ENCODE results near the gene LRAT.
"Not testable (repeated sequence)": the region's sequence is repeated elsewhere in the genome, so short reads cannot be mapped to it uniquely, and the experiment has no call there.

The LRAT gene

DNA sequence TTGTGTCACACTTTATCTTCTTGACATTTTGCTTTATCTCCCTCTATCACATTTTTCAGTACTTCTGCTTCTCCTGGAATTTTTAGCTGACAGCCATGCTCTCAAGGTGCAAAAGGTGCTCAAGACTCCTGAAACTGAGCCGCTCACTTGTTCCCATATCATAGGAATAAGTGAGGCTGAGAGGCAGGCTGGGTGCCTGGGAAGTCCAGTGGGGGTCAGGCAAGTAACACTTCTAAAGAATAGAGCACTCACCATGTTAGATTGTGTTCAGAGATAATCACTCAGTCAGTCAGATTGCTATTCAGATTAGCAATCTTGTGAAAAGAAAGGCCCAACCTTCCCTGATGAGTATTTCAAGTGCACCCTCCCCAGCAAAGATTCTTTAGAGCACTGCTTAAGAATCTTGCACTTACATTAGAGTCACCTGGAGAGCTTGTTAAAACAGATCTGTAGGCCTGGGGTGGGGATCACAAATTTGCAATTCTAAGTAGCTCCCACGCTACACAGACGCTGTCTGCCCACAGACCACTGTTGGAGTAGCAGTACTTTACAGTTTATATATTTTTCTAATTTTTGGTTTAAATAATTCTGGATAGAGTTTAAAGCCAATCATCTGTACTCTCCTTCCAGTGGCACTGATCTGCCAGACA, 23.1 kb upstream of the LRAT start:
- TF ChIP-seq, protein P1, sequence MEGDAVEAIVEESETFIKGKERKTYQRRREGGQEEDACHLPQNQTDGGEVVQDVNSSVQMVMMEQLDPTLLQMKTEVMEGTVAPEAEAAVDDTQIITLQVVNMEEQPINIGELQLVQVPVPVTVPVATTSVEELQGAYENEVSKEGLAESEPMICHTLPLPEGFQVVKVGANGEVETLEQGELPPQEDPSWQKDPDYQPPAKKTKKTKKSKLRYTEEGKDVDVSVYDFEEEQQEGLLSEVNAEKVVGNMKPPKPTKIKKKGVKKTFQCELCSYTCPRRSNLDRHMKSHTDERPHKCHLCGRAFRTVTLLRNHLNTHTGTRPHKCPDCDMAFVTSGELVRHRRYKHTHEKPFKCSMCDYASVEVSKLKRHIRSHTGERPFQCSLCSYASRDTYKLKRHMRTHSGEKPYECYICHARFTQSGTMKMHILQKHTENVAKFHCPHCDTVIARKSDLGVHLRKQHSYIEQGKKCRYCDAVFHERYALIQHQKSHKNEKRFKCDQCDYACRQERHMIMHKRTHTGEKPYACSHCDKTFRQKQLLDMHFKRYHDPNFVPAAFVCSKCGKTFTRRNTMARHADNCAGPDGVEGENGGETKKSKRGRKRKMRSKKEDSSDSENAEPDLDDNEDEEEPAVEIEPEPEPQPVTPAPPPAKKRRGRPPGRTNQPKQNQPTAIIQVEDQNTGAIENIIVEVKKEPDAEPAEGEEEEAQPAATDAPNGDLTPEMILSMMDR (conservative IDR thresholded peaks at IDR 0.05; ENCODE audit: low read depth, low read length): no peak
- no peak overlapping the region for H3K4me3 ChIP-seq (ENCODE audit: low read length)
- no peak for DNase-seq (ENCODE audit: low read depth)

DNA sequence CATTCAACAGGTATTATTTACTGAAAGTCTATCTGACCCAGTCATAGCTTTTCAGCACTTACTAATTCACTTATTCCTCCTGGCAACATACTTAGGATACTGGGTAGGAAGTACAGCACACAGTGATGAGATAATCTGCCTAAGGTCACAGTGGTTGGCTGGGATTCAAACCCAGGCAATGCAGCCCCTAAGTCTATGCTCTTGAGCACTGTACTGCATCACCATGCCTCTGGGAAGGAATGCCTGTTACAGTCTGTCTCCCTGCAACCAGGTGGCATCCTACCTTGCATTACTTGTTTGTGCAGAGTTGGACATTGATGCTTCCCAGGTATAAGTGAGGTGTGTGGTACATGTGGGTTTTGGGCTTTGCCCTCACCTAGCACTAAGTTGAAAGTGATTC, 21.5 kb upstream of the LRAT start:
- TF ChIP-seq, protein P1 (conservative IDR thresholded peaks at IDR 0.05; ENCODE audit: low read depth, low read length): no peak
- no peak for DNase-seq (ENCODE audit: low read depth)
- H3K4me3 ChIP-seq (ENCODE audit: low read length): no peak overlapping the region

DNA sequence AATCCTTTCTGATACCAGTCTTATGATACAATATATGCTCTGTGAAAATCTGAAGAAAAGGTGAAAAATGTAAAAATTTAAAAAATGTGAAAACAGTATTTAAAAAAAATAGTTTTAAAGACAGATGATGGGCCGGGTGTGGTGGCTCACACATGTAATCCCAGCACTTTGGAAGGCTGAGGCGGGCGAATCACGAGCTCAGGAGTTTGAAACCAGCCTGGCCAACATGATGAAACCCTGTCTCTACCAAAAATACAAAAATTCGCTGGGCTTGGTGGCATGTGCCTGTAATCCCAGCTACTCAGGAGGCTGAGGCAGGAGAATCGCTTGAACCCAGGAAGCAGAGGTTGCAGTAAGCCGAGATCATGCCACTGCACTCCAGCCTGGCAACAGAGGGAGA, 20.2 kb upstream of the LRAT start:
- DNase-seq (ENCODE audit: low read depth); H3K4me3 ChIP-seq (ENCODE audit: low read length): not testable (repeated sequence)

DNA sequence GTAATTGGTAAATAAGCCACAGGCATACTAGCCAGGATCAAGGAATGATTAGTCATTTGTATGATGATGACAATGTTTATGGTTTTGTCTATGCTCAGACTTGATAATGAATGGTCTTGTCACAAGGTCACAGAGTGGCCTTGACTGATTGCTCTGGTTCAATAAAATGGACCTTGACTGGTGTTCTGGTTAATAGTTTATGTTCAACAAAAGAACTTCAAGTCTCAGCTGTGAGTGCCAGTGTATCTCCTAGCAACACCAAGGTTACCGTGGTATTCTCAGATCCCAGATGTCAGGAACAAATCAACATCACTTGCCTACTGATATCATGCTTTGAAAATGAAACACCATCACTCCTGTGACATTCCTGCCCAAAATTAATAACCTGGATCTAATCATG, 16.3 kb upstream of the LRAT start:
- DNase-seq (ENCODE audit: low read depth): no peak
- TF ChIP-seq, protein P1 (conservative IDR thresholded peaks at IDR 0.05; ENCODE audit: low read depth, low read length): no peak
- no peak overlapping the region for H3K4me3 ChIP-seq (ENCODE audit: low read length)

DNA sequence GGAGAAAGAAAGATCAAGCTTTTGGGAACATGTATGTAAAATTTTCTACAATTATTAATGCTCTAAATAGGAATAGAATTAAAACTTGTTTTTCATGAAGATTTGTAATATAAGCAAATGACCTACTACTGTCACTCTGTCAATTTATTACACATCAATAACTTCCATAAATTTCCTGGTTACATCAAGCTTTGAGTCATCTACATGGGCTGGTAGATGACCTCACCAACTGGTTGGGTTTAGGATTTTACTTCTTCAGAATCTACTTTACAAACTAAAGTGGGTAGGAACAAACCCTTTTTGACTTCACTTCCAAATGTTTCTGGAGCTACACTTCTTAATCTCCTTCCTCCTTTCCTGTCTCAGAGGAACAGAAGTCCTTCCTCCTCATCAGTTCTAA, 12.0 kb upstream of the LRAT start:
- TF ChIP-seq, protein P1 (conservative IDR thresholded peaks at IDR 0.05; ENCODE audit: low read depth, low read length): no peak
- no peak overlapping the region for H3K4me3 ChIP-seq (ENCODE audit: low read length)
- no peak for DNase-seq (ENCODE audit: low read depth)

DNA sequence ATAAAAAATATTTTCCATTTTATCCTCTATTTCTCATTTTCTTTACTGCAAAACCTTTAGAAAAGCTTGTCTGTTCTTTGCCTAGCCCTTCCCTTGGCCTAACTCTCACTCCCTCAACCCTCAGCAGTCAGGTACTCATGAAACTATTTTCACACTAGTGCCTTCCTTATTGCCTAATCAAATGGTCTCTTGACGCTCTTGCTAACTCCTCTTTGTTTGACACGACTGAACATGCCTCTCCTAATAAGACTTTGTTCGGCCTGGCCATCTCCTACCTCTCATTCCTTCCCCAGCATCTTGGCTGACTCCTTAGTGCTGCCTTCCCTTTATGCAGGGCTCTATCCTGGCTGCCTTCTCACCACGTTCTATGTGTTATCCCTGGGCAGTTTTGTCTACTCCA, 11.1 kb upstream of the LRAT start:
- TF ChIP-seq, protein P1 (conservative IDR thresholded peaks at IDR 0.05; ENCODE audit: low read depth, low read length): no peak
- DNase-seq (ENCODE audit: low read depth): no peak
- no peak overlapping the region for H3K4me3 ChIP-seq (ENCODE audit: low read length)

DNA sequence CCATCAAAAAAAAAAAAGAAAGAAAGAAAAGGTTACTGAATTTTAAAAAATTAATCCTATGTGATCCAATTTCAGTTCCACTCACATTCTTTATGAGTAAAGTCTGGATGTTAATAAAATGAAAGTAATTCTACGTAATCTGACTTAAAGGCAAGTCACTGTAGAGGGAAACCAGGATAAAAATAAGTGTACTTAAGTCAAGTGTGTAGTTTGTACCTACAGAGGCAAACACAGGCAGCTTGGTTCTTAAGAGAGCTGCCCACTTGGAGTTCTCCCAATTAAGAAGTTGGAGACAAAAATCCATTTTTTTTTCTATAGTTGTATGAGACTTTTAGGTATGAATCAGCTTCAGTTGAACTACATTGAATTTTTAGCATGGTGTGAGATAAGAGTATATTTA, 7.0 kb upstream of the LRAT start:
- no peak overlapping the region for H3K4me3 ChIP-seq (ENCODE audit: low read length)
- TF ChIP-seq, protein P1 (conservative IDR thresholded peaks at IDR 0.05; ENCODE audit: low read depth, low read length): no peak
- DNase-seq (ENCODE audit: low read depth): no peak

Data from retinal pigment epithelial cell (primary cell).